Measurements from ENCODE around the gene FAM117A.

DNA sequence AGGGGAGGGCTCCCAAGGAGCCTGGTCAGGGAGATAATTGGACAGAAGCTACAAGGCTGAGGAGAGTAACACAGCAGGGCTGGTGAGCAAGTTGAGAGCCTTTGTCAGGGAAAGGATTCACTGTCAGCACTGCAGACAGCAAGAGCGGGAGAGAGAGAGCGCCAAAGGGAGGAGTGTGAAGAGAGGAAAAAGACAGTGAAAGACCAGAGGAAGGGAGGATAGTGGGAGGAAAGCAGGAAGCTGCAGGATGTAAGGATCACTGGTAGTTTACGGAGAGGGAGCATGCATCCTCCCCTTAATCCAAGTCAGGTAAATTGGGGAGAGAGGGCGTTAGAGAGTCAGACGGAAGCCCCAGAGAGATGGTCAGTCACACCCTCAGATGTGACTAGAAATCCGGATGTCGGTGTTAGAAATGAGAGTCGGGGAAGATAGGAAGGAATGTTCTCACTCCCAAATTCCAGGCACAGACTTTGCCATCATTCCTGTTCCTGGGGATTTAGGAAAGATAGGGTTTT is 72.2 kb downstream of the FAM117A start:
- TF ChIP-seq, protein P1, sequence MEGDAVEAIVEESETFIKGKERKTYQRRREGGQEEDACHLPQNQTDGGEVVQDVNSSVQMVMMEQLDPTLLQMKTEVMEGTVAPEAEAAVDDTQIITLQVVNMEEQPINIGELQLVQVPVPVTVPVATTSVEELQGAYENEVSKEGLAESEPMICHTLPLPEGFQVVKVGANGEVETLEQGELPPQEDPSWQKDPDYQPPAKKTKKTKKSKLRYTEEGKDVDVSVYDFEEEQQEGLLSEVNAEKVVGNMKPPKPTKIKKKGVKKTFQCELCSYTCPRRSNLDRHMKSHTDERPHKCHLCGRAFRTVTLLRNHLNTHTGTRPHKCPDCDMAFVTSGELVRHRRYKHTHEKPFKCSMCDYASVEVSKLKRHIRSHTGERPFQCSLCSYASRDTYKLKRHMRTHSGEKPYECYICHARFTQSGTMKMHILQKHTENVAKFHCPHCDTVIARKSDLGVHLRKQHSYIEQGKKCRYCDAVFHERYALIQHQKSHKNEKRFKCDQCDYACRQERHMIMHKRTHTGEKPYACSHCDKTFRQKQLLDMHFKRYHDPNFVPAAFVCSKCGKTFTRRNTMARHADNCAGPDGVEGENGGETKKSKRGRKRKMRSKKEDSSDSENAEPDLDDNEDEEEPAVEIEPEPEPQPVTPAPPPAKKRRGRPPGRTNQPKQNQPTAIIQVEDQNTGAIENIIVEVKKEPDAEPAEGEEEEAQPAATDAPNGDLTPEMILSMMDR (IDR thresholded peaks at IDR 0.05): no peak
- TF ChIP-seq, protein P2, sequence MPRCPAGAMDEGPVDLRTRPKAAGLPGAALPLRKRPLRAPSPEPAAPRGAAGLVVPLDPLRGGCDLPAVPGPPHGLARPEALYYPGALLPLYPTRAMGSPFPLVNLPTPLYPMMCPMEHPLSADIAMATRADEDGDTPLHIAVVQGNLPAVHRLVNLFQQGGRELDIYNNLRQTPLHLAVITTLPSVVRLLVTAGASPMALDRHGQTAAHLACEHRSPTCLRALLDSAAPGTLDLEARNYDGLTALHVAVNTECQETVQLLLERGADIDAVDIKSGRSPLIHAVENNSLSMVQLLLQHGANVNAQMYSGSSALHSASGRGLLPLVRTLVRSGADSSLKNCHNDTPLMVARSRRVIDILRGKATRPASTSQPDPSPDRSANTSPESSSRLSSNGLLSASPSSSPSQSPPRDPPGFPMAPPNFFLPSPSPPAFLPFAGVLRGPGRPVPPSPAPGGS (IDR thresholded peaks at IDR 0.05): no peak
- TF ChIP-seq EP300 (IDR thresholded peaks at IDR 0.05) (no peak), GATA3 (IDR thresholded peaks at IDR 0.05; ENCODE audit: borderline replicate concordance) (no peak), JUN (IDR thresholded peaks at IDR 0.05) (no peak), CEBPB (IDR thresholded peaks at IDR 0.05) (no peak), CHD2 (IDR thresholded peaks at IDR 0.05; ENCODE audit: low read length, partially characterized antibody) (no peak)
- TF ChIP-seq, protein P3, sequence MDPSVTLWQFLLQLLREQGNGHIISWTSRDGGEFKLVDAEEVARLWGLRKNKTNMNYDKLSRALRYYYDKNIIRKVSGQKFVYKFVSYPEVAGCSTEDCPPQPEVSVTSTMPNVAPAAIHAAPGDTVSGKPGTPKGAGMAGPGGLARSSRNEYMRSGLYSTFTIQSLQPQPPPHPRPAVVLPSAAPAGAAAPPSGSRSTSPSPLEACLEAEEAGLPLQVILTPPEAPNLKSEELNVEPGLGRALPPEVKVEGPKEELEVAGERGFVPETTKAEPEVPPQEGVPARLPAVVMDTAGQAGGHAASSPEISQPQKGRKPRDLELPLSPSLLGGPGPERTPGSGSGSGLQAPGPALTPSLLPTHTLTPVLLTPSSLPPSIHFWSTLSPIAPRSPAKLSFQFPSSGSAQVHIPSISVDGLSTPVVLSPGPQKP (IDR thresholded peaks at IDR 0.05; ENCODE audit: low read depth, low read length): no peak
